Uterus (tissue), 4 donors: Measurements from ENCODE around the gene CDKL4. TPM values are rescaled to one million over a fixed set of nuclear protein-coding genes. Genes with fewer than 3 reads are reported as not detected.

Experiments
- DNase-seq, 2 donors: peaks; one replicate each; pipeline ENCODE4 v3.0.0-alpha.2; 2019 to 2020
- H3K27ac ChIP-seq, 2 donors: fragments of 200-600 bp; sonication (generic); 1 replicate in 1 of 2; 2 replicates in 1 of 2; pipeline ENCODE4 v1.5.1; 2016 to 2018
- H3K27me3 ChIP-seq, 2 donors: fragments of 200-600 bp; sonication (generic); one replicate each; pipeline ENCODE4 v1.5.1; 2018 to 2019; ENCODE audit warnings: control low read depth in 1 of 2
- H3K36me3 ChIP-seq, 2 donors: fragments of 200-600 bp; sonication (generic); one replicate each; pipeline ENCODE4 v1.5.1; 2019; ENCODE audit warnings: control low read depth in 1 of 2
- H3K4me1 ChIP-seq, 2 donors: fragments of 200-600 bp; sonication (generic); one replicate each; pipeline ENCODE4 v1.5.1; 2018 to 2019; ENCODE audit warnings: control low read depth in 1 of 2
- H3K4me3 ChIP-seq, 2 donors: fragments of 200-600 bp; sonication (generic); 1 replicate in 1 of 2; 2 replicates in 1 of 2; pipeline ENCODE4 v1.5.1; 2018 to 2019; ENCODE audit warnings: mild to moderate bottlenecking in 1 of 2
- H3K9me3 ChIP-seq, 2 donors: fragments of 200-600 bp; sonication (generic); one replicate each; pipeline ENCODE4 v1.5.1; 2019; ENCODE audit warnings: control low read depth in 1 of 2
- POLR2A ChIP-seq, 2 donors: fragments of 450-650 bp; IDR thresholded peaks; one replicate each; pipeline ENCODE4 v1.6.1; 2016; ENCODE audit warnings: antibody characterized with exemption in 2 of 2, mild to moderate bottlenecking in 1 of 2, moderate library complexity in 1 of 2
- intact Hi-C: fragments of 100-400 bp; cut with DNase I; formaldehyde crosslinking; loops from one replicate; pipeline ENCODE4 v1.15.1; 2023; ENCODE audit warnings: low total_unique reads
- total RNA-seq, 4 donors: library from RNA; depleted of rRNA in 3 of 4; stranded (reverse); fragments of >200 nt in 3 of 4; gene quantifications; one replicate each; pipeline versions ENCODE4 v1.1.0 to v1.2.4, GENCODE V29; 2014 to 2023
- TF ChIP-seq, protein P1 (sequence below), 4 experiments: fragments of 200-600 bp in 2 of 4; fragments of 450-650 bp in 2 of 4; sonication (generic) in 2 of 4; IDR thresholded peaks; one replicate each; pipeline ENCODE4 v1.5.1; 2016 to 2019; ENCODE audit warnings: antibody characterized with exemption in 4 of 4, mild to moderate bottlenecking in 2 of 4, moderate library complexity in 1 of 4
- donor health status: DM: yes; HTN: yes; CAD: no.

Gene CDKL4
- total RNA-seq, 4 donors from 2014 or later: 0.59 to 3.2 (median 2.1) TPM; not detected in 1

DNA sequence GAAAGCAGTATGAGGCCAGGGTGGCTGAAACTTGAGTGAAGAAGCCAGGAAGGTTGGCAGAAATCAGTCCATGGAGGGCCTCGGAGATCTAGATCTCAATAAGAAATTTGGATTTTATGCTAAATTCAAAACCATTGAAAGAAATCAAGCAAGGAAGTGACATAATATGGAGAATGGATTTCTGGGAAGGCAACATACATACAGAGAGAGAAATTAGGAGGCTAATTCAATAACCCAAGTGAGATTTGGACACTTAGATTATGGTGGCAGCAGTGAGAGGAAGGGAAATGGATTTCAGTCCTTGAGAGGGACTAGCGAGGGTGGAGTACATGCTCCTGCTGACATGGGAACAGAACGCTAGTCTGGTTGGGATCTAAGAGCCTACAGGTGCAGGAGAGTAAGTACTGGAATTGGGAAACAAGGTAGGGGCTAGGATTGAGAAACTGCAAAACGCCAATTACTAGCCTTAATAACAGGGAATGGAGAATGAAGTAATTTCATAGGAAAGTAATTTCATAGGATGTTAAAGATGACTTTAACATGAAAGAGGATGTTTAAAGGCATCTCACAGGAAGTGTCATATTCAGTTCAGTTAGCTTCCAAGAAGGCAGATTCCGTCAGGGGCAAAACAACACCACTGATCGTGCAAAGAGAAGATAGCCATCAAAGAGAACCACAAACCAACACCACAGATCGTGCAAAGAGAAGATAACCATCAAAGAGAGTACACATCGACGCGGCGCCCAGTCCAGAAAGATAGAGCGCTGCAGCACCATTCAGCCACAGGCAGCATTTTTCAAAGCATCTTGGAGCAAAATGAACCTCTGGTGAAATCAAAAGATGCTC, 27.2 kb downstream of the CDKL4 start:
- Histone ChIP-seq H3K9me3 (no peaks in the 10 kb centered on the region), H3K4me3 (no peak overlapping the region), H3K27ac (no peak overlapping the region), H3K27me3 (no peaks in the 10 kb centered on the region), H3K36me3 (no peaks in the 10 kb centered on the region), H3K4me1 (no peaks in the 10 kb centered on the region)
- no peak for DNase-seq
- TF ChIP-seq, protein P1, sequence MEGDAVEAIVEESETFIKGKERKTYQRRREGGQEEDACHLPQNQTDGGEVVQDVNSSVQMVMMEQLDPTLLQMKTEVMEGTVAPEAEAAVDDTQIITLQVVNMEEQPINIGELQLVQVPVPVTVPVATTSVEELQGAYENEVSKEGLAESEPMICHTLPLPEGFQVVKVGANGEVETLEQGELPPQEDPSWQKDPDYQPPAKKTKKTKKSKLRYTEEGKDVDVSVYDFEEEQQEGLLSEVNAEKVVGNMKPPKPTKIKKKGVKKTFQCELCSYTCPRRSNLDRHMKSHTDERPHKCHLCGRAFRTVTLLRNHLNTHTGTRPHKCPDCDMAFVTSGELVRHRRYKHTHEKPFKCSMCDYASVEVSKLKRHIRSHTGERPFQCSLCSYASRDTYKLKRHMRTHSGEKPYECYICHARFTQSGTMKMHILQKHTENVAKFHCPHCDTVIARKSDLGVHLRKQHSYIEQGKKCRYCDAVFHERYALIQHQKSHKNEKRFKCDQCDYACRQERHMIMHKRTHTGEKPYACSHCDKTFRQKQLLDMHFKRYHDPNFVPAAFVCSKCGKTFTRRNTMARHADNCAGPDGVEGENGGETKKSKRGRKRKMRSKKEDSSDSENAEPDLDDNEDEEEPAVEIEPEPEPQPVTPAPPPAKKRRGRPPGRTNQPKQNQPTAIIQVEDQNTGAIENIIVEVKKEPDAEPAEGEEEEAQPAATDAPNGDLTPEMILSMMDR (IDR thresholded peaks at IDR 0.05): no peak
- no peak for TF ChIP-seq POLR2A (IDR thresholded peaks at IDR 0.05)
- intact Hi-C loops: no loop called here

DNA sequence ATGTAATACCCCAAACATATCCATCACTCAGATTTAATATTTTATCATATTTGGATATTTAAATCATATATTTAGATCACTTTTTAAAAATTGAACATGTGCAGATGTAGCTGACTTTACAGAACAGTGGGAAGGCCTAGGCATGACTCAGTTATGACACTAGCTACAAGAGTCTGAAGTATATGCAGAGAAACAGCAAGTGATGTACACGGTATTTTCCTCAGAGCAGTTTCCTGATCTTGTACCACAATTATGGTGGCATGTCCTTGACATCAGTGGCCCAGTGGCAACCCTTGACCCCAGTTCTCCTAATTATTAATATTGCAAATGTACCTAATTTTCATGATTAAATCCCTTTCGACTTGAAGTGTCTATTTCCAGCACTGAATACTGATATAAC, 28.2 kb downstream of the CDKL4 start:
- no peak for DNase-seq
- TF ChIP-seq, protein P1 (IDR thresholded peaks at IDR 0.05): no peak
- no peak for TF ChIP-seq POLR2A (IDR thresholded peaks at IDR 0.05)
- intact Hi-C loops: no loop called here
- H3K36me3 ChIP-seq: no peaks in the 10 kb centered on the region
- no peaks in the 10 kb centered on the region for H3K4me1 ChIP-seq
- H3K27ac ChIP-seq: no peak overlapping the region
- H3K9me3 ChIP-seq: no peaks in the 10 kb centered on the region
- no peak overlapping the region for H3K4me3 ChIP-seq
- H3K27me3 ChIP-seq: no peaks in the 10 kb centered on the region

DNA sequence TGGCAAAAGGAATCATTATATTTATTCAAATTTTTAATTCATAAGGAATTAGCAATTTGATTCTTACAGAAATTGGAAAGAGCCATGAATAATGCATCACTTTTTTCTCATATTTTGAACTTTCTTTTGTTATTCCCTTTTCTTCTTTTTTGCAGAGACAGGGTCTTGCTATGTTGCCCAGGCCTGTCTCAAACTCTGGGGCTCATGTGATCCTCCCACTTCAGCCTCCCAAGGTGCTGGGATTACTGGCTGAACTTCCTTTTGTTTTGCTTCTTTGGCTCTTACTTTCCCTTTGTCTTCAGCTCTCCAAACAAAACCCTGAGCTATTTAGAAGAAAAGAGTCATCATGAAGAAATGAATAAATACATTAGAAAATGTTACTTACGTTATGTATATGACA, 30.8 kb downstream of the CDKL4 start:
- H3K36me3 ChIP-seq: no peaks in the 10 kb centered on the region
- DNase-seq: no peak
- no peaks in the 10 kb centered on the region for H3K9me3 ChIP-seq
- H3K4me1 ChIP-seq: no peaks in the 10 kb centered on the region
- H3K27ac ChIP-seq: no peak overlapping the region
- TF ChIP-seq POLR2A (IDR thresholded peaks at IDR 0.05): no peak
- TF ChIP-seq, protein P1 (IDR thresholded peaks at IDR 0.05): no peak
- no peaks in the 10 kb centered on the region for H3K27me3 ChIP-seq
- intact Hi-C loops: no loop called here
- H3K4me3 ChIP-seq: no peak overlapping the region

DNA sequence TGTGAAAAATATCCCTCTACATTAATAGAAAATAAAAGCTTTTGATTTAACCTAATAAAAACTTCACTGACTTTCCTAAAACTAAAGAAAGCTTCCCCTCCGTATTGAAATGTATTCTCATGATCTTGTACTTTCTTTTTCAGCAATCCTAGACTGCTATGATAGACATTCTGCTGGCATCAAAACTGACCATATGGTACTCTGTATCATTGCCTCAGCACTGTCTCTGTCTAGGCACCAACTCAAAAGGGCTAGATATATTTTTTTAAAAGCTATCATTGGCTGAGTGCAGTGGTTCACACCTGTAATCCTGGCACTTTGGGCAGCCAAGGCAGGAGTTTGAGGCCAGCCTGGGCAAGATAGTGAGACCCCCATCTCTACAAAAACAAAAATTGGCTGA, 32.9 kb downstream of the CDKL4 start:
- Histone ChIP-seq H3K27me3 (no peaks in the 10 kb centered on the region), H3K27ac (no peak overlapping the region), H3K9me3 (no peaks in the 10 kb centered on the region), H3K4me1 (no peaks in the 10 kb centered on the region), H3K36me3 (no peaks in the 10 kb centered on the region), H3K4me3 (no peak overlapping the region)
- intact Hi-C loops: no loop called here
- DNase-seq: no peak
- TF ChIP-seq, protein P1 (IDR thresholded peaks at IDR 0.05): no peak
- no peak for TF ChIP-seq POLR2A (IDR thresholded peaks at IDR 0.05)

DNA sequence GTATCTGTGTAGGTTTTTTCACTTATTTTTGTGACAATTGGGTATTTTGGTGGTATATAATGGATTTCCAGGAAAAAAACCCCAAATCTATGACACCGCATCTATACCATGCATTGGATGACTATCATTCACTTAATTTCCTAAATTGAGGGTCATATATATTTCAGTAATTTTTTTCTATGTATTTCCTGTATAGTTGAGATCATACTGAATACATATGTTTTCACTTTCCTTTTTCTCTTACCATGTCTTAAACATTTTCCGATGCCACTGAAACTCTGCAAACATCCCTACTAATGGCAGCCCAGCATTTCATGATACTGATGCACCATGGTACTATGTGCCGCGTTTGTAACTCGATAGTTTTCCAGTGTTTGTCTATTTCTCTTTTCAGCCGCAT, 40.4 kb downstream of the CDKL4 start:
- Histone ChIP-seq H3K4me3 (no peak overlapping the region), H3K27me3 (no peaks in the 10 kb centered on the region), H3K9me3 (no peaks in the 10 kb centered on the region), H3K27ac (no peak overlapping the region), H3K36me3 (no peaks in the 10 kb centered on the region), H3K4me1 (no peaks in the 10 kb centered on the region)
- TF ChIP-seq, protein P1 (IDR thresholded peaks at IDR 0.05): no peak
- no peak for TF ChIP-seq POLR2A (IDR thresholded peaks at IDR 0.05)
- DNase-seq: no peak
- intact Hi-C loops: no loop called here
